ENCODE measurements around the gene C1orf232.

Gene C1orf232

GRCh38 chr1:26156285-26157038 is 12.3 kb downstream of the C1orf232 start:
- DNase-seq, result no peak

GRCh38 chr1:26155370-26156284 is 13.1 kb downstream of the C1orf232 start:
- DNase-seq, result no peak

- DNase-seq, result no peak
Measured at GRCh38 chr1:26154750-26155149, 14.0 kb downstream of the C1orf232 start.

GRCh38 chr1:26153966-26154532 is 14.7 kb downstream of the C1orf232 start:
- no peak for DNase-seq

GRCh38 chr1:26148887-26149286 is 19.9 kb downstream of the C1orf232 start:
- no peak for DNase-seq

GRCh38 chr1:26145960-26146294 is 22.8 kb downstream of the C1orf232 start:
- no peak for DNase-seq

- DNase-seq, result peak; percentile 74
Measured at GRCh38 chr1:26145041-26145959, 23.5 kb downstream of the C1orf232 start.

- DNase-seq, result no peak
Measured at GRCh38 chr1:26142159-26142558, 26.6 kb downstream of the C1orf232 start.

- no peak for DNase-seq
Measured at GRCh38 chr1:26138974-26139558, 29.7 kb downstream of the C1orf232 start.

- no peak for DNase-seq
Measured at GRCh38 chr1:26134466-26134865, 34.3 kb downstream of the C1orf232 start.

- no peak for DNase-seq
Measured at GRCh38 chr1:26132834-26133167, 36.0 kb downstream of the C1orf232 start.

GRCh38 chr1:26132128-26132833 is 36.5 kb downstream of the C1orf232 start:
- no peak for DNase-seq

GRCh38 chr1:26130695-26131094 is 38.1 kb downstream of the C1orf232 start:
- DNase-seq, result no peak

GRCh38 chr1:26129778-26130177 is 39.0 kb downstream of the C1orf232 start:
- DNase-seq, result no peak

GRCh38 chr1:26127235-26128163 is 41.3 kb downstream of the C1orf232 start:
- no peak for DNase-seq

- DNase-seq, result no peak
Measured at GRCh38 chr1:26126321-26127084, 42.3 kb downstream of the C1orf232 start.

GRCh38 chr1:26125946-26126320 is 42.8 kb downstream of the C1orf232 start:
- no peak for DNase-seq

- no peak for DNase-seq
Measured at GRCh38 chr1:26125382-26125781, 43.4 kb downstream of the C1orf232 start.

- DNase-seq, result no peak
Measured at GRCh38 chr1:26124418-26125331, 44.1 kb downstream of the C1orf232 start.

All from NCI-H1417 treated with DMSO at 0.1 percent for 48 hours (cell line).